IPS-NIHi7 (cell line): ENCODE measurements around the gene NEGR1.

ENCODE experiments used
- DNase-seq: peaks from one replicate; pipeline ENCODE4 v3.0.0; 2012; ENCODE audit warnings: mixed read lengths; ENCODE audit errors: extremely low spot score

The NEGR1 gene

GRCh38 chr1:71465093-71465492, 817.2 kb downstream of the NEGR1 start:
- no peak for DNase-seq

DNA sequence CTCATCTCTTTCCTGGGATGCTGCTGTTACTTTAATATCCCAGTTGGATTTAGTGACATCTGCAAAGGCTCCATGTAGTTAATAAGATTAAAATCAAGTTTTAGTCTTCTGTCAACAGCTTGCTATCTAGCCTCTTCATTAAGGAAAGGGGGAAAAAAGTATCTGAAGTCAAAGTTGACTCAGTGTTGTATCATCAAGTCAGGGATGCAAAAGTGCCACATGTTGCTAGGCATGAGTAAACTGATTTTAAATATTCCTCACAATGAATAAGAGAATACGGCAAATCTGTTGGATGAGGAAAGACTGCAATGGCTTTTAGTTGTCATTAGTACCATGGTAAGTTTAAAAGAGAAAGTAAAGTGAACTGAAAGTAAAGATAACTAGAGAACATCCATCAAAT, 818.3 kb downstream of the NEGR1 start:
- no peak for DNase-seq

GRCh38 chr1:71463144-71463543, 819.2 kb downstream of the NEGR1 start:
- no peak for DNase-seq

DNA sequence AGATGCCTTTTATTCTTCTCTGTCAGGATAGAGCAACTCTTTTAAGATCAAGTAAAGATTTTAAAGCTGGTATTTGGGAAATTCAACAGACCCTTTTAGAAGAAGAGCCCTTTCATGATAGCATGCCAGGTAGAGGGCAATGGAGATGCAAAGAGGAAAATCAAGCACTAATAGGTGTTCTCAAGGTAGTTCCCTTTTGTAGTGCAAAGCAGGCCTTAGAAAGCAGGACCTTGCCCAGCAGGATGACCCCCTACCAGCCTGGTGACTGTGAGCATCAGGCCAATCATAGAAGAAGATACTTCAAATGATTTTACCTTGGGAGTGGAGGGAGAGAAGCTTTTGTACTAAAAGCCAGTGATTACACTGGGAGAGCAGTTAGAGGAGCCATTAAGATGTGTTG, 820.1 kb downstream of the NEGR1 start:
- DNase-seq = peak; percentile 71

- no peak for DNase-seq
These were observed 820.9 kb downstream of the NEGR1 start for GRCh38 chr1:71461416-71461815.

DNA sequence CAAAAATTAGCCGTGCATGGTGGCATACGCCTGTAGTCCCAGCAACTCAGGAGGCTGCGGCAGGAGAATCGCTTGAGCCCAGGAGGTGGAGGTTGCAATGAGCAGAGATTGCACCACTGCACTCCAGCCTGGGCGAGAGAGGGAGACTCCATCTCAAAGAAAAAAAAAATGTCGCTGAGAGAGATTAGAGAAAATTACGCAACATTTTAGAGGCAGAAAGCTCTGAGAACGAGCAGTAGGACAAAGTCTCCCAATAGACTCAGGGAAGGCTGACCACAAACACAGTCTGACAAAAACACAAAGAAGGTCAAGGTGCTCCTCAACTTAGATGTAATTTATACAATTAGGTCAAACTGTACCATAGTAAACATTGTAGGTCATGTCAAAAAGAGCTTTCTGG, 833.9 kb downstream of the NEGR1 start:
- DNase-seq = no peak

DNA sequence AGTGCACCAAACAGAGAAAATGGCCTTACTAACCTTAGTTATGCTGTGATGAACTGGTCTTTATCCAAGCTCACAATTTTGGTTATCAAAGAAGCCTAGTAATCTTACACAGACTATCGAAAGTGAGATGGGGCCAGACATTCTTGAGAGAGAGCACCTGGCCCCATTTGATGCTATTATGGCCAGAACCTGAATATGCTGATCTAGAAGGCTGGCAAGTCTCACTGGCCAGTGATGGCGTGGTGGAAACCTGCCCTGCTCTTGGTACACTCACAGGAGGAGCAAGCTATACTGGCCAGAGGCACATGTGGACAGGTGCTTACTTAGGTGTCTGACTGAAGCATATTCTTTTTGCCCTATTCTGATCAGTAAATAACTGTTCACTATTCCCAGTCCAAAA, 843.7 kb downstream of the NEGR1 start:
- DNase-seq = no peak

DNA sequence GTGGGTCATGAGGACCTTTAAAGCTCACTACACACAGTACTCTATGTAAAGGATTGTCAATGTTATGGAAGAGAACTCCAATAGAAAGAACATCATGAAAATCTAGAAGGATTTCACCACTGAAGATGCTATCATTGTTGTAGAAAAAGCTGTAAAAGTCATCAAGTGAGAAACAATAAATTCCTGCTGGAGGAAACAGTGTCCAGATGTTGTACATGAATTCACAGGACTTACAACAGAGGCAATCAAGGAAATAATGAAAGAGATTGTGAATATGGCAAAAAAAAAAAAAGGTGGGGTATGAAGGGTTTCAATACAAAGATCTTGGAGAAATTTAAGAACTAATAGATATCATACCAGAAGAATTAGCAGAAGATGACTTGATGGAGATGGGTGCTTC, 846.4 kb downstream of the NEGR1 start:
- no peak for DNase-seq

DNA sequence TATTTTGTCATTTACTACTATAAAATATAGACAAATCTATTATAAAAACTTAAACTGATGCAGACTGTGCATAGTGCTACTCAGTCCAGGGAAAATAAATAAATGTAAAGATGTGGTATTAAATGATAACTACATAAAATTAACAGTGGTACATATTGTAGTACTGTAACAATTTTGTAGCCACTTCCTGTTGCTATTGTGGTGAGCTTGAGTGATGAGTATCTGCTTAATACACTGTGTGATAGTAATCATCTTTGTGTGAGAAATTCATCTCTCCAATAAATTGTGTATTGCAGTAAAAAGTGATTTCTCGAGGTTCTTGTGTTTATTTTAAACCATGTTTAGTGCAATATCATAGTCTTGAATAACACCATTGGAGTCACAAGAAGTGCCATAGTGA, 848.1 kb downstream of the NEGR1 start:
- DNase-seq = no peak

DNA sequence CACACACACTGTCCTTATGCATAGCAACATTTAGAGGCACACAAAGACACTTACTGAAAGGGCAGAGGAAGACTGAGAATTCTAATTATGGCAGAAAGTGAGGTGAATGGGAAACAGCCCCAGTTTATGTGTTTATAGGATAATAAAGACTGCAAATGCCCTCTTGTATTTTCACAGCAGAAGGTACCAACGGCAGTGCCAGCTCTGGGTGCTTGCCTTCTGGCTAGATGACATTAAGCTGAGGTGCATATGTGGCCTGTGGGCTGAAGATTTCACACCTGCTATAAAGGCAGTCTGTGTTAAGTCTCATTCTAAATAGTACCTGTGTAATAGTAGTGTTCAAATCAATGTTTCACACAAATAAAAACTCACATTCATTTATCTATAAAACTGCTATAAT, 854.3 kb downstream of the NEGR1 start:
- no peak for DNase-seq

DNA sequence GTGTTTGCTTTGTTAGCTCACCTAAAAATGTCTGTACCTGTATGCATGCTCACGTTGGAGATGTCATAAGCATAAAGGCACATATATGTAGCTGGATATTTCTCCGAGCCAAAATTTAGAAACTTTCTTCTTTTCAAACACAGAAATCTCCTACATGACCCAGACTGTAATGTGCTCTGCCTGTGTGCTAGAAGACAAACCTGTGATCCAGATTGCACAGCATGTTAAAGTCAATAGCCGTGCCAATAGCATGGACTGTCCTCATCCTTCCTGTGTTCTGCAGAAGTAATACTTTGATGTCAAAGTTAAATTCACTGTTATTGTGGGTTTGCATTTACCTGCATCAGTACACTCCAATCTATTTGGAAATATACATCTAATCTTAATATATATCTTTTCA, 855.3 kb downstream of the NEGR1 start:
- DNase-seq = no peak

DNA sequence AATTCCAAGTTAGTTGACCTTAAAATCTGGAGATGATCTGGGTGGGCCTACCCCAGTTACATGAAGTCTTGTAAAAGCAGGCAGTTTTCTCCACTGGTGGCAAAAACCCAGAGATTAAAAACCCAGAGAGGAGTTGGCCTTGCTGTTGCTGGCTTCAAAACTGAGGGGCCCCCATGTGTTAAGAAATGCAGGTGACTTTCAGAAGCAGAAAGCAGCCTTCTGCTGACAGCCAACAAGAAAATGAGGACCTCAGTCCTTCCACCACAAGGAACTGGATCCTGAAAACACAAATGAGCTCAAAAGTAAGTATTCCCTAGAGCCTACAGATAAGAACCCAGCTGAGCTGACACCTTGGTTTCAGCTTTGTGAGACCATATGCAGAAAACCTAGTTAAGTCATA, 857.8 kb downstream of the NEGR1 start:
- DNase-seq = no peak

DNA sequence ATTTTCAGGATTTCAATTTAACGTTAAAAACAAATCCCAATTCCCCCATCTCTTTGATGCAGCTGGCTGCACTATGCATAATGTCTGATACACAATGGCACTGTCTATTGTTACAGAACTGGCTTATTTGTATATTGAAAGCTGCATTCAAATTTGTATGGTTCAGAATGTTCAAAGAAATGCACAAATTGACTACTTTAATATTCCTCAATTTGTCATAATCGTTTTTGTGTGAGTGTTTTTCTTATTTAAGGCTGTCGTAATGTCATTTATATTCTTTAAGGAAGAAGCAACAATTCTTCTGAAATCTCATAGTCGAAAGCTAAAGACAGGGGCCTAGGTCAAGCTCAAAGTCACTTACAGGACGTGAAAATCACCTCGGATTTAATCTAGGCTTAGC, 860.1 kb downstream of the NEGR1 start:
- DNase-seq = no peak

DNA sequence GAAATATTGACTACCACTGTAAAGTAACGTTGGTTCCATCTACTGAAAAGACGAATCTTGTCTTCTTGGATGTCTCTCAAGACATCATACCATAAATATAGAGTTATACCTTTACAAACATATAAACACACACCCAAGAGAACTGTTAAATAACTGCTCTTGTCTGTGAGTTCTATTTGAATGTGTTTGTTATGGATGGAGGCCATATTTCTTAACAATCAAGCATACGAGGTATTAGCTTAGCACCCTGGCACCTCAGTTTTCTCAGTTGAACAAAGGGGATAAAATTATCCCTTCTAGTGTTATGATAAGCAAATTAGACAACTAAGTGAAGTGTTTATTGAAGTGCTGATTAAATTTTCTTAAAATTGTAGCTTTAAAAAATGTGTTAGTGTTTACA, 864.9 kb downstream of the NEGR1 start:
- no peak for DNase-seq

DNA sequence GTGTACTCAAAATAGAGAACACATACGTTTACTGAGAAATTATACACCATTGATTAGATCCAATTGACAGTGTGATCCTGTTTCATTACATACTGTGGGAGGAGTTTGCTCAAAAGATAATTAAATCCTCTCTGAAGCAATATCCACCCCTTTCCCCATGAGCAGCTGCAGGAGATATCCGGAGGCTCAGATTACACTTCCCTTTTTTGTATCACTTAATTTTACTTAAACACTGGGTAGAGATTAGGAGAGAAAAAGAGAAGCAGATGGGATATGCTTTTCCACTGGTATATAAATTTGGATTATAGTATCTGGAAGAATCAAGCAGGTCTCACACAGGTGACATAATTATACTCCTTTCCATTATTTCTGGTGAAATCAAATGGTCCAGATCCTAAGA, 868.2 kb downstream of the NEGR1 start:
- no peak for DNase-seq

- DNase-seq = no peak
These were observed 868.7 kb downstream of the NEGR1 start for GRCh38 chr1:71413441-71414175.

DNA sequence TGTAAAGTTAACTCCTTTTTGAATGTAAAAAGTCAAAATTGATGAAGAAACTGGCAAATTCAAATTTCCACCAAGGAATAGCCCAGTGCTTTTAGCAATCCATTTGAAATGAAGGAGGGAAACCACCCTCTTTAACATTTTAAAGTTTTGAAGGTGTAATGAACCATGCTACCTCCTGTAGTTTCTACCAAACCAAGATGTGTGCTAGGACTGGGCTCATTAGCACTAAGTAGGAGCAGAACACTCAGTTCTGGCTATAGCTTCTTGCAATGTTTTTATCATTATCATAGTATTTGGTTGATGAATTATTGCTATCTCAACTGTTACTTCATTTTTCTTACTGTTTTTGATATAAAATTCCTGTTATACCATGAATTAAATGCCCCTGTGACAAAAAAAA, 882.3 kb downstream of the NEGR1 start:
- no peak for DNase-seq

- DNase-seq = no peak
These were observed 882.7 kb downstream of the NEGR1 start for GRCh38 chr1:71399594-71399993.

- peak; percentile 7 for DNase-seq
These were observed 889.0 kb downstream of the NEGR1 start for GRCh38 chr1:71393301-71393700.

DNA sequence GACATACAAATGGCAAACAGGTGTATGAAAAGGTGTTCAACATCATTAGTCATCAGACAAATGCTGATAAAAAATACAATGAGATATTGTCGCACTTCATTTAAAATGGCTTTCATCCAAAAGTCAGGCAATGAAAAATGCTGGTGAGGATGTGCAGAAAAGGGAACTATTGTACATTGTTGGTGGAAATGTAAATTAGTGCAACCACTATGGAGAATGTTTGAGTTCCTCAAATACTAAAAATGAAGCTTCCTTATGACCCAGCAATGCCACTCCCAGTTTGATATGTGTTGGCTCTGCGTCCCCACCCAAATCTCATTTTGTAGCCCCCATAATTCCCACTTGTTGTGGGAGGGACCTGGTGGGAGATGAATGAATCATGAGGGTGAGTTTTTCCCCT, 891.8 kb downstream of the NEGR1 start:
- no peak for DNase-seq

- no peak for DNase-seq
These were observed 904.5 kb downstream of the NEGR1 start for GRCh38 chr1:71377886-71378285.

DNA sequence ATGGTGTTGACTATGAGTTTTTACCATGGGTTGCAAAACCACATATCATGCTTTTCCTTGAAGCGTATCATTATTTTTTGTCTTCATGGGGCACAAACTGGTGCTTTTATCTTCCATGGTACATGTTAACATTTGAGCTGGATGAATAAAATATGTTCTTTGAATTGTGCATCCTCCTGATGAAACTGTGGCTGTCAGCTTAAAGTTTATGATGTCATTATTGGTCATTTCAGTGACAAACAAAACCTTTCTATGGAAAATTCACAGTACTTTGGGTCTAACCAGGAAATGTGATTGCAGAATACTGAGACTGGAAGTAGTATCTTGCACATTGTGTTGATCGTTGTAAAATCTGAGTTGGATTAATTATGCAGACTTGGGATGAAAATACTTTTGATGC, 909.8 kb downstream of the NEGR1 start:
- DNase-seq = no peak

- no peak for DNase-seq
These were observed 910.8 kb downstream of the NEGR1 start for GRCh38 chr1:71371581-71371980.

DNA sequence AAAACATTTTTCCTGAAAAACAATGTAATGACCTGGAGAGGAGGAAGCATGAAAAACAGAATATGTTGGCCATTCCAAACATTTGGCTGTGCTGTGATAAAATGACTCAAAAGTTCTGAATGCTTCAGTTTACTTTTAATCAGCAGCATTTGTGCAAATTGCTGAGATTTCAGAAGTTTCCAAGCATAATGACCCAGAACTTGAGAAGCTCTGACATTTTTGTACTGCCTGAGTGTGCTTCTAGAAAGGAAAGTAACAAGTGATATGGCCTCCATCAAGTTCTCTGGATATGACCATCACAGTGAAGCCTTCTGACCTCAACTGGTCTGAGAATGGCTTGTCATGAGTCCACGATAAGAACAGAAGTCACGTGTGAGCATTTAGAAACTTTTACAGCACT, 918.1 kb downstream of the NEGR1 start:
- no peak for DNase-seq
